ENCODE measurements around the gene HERC6.
"Not testable (repeated sequence)": the region's sequence is repeated elsewhere in the genome, so short reads cannot be mapped to it uniquely, and the experiment has no call there.

HERC6 gene

GRCh38 chr4:88378691-88379559 is at the start of gene HERC6:
TSS of gene HERC6 (plus strand) at chr4:88378852. CDS start at chr4:88378922, 70 bp downstream.
- DNase-seq (ENCODE audit: low spot score): peak; percentile 68

- DNase-seq (ENCODE audit: low spot score): no peak
These were observed 44.8 kb upstream of the HERC6 start for GRCh38 chr4:88333741-88334405.

- DNase-seq (ENCODE audit: low spot score): no peak
These were observed 43.5 kb upstream of the HERC6 start for GRCh38 chr4:88335092-88335665.

- DNase-seq (ENCODE audit: low spot score): peak; percentile 14
These were observed 37.1 kb upstream of the HERC6 start for GRCh38 chr4:88341227-88342192.

- DNase-seq (ENCODE audit: low spot score): not testable (repeated sequence)
These were observed 31.8 kb upstream of the HERC6 start for GRCh38 chr4:88346902-88347301.

- DNase-seq (ENCODE audit: low spot score): not testable (repeated sequence)
These were observed 29.9 kb upstream of the HERC6 start for GRCh38 chr4:88348761-88349160.

- DNase-seq (ENCODE audit: low spot score): no peak
These were observed 27.9 kb upstream of the HERC6 start for GRCh38 chr4:88350786-88351185.

GRCh38 chr4:88352062-88352740 is 26.5 kb upstream of the HERC6 start:
- DNase-seq (ENCODE audit: low spot score): no peak

- no peak for DNase-seq (ENCODE audit: low spot score)
These were observed 25.3 kb upstream of the HERC6 start for GRCh38 chr4:88353324-88353723.

GRCh38 chr4:88356771-88357170 is 21.9 kb upstream of the HERC6 start:
- no peak for DNase-seq (ENCODE audit: low spot score)

GRCh38 chr4:88357262-88357661 is 21.4 kb upstream of the HERC6 start:
- no peak for DNase-seq (ENCODE audit: low spot score)

GRCh38 chr4:88359558-88359957 is 19.1 kb upstream of the HERC6 start:
- DNase-seq (ENCODE audit: low spot score): no peak

GRCh38 chr4:88360256-88360655 is 18.4 kb upstream of the HERC6 start:
- no peak for DNase-seq (ENCODE audit: low spot score)

GRCh38 chr4:88360791-88361190 is 17.9 kb upstream of the HERC6 start:
- no peak for DNase-seq (ENCODE audit: low spot score)

- DNase-seq (ENCODE audit: low spot score): not testable (repeated sequence)
These were observed 17.4 kb upstream of the HERC6 start for GRCh38 chr4:88361217-88361773.

GRCh38 chr4:88366460-88366859 is 12.2 kb upstream of the HERC6 start:
- no peak for DNase-seq (ENCODE audit: low spot score)

- no peak for DNase-seq (ENCODE audit: low spot score)
These were observed 10.8 kb upstream of the HERC6 start for GRCh38 chr4:88367826-88368225.

GRCh38 chr4:88369180-88369812 is 9.4 kb upstream of the HERC6 start:
- peak; percentile 35 for DNase-seq (ENCODE audit: low spot score)

- no peak for DNase-seq (ENCODE audit: low spot score)
These were observed 2.5 kb downstream of the HERC6 start for GRCh38 chr4:88381123-88381522.

GRCh38 chr4:88382621-88383020 is 4.0 kb downstream of the HERC6 start:
- no peak for DNase-seq (ENCODE audit: low spot score)

Data from globus pallidus (tissue), 1 donor.